ENCODE data around the gene SIPA1L3.
A peak's percentile ranks its signal among the peaks of the same experiment; 100 is the strongest.
"Not testable (repeated sequence)": the region's sequence is repeated elsewhere in the genome, so short reads cannot be mapped to it uniquely, and the experiment has no call there.

The SIPA1L3 gene, protein sequence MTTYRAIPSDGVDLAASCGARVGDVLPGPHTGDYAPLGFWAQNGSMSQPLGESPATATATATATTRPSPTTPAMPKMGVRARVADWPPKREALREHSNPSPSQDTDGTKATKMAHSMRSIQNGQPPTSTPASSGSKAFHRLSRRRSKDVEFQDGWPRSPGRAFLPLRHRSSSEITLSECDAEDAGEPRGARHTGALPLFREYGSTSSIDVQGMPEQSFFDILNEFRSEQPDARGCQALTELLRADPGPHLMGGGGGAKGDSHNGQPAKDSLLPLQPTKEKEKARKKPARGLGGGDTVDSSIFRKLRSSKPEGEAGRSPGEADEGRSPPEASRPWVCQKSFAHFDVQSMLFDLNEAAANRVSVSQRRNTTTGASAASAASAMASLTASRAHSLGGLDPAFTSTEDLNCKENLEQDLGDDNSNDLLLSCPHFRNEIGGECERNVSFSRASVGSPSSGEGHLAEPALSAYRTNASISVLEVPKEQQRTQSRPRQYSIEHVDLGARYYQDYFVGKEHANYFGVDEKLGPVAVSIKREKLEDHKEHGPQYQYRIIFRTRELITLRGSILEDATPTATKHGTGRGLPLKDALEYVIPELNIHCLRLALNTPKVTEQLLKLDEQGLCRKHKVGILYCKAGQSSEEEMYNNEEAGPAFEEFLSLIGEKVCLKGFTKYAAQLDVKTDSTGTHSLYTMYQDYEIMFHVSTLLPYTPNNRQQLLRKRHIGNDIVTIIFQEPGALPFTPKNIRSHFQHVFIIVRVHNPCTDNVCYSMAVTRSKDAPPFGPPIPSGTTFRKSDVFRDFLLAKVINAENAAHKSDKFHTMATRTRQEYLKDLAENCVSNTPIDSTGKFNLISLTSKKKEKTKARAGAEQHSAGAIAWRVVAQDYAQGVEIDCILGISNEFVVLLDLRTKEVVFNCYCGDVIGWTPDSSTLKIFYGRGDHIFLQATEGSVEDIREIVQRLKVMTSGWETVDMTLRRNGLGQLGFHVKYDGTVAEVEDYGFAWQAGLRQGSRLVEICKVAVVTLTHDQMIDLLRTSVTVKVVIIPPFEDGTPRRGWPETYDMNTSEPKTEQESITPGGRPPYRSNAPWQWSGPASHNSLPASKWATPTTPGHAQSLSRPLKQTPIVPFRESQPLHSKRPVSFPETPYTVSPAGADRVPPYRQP (N-terminal part only)

DNA sequence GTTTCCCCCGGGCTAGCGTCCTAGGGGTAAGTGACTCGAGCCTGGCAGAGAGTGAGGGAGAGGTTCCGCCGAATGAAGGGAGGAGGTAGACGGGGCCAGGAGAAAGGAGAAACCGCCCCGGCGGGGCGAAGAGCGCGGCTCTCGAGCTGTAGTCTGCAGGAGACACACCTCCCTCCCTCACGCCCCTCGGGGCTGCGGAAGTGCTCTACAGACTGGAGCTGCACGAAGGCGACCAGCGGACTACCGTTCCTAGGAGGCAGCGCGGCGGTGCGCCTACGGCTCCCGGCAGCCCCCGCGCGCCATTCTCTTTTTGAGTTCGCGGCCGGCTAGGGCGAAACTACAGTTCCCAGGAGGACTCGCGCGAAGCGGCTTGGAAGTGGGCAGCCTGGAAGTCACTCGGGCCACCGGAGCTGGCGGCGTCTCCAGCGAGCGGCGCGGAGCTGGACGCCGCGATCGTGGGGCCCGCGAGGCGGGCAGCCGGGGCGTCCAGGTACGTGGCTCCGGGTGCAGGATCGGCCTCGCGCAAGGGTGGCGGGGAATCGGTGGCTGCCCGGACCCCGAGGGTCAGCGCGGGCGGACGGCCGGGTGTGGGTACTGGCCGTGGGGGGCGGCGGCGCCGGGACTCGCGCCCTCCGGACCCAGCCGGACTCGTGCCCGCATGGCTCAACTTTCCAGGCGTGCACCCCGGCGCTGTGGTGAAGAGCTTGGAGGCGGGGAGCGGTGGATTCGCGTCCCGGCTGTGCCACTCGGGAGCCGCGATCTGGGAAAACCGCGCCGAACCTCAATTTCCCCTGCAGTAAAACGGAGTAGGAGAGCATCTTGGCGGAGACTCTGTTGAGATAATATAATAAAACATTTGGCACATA lies at the start of gene SIPA1L3:
TSS of gene SIPA1L3 (plus strand) at position 340 of the 866 bp plus-strand sequence. CDS start 174,358 bp downstream, outside the sequence.
- DNase-seq (peak; percentile 92), ATAC-seq (peak; percentile 99)

DNA sequence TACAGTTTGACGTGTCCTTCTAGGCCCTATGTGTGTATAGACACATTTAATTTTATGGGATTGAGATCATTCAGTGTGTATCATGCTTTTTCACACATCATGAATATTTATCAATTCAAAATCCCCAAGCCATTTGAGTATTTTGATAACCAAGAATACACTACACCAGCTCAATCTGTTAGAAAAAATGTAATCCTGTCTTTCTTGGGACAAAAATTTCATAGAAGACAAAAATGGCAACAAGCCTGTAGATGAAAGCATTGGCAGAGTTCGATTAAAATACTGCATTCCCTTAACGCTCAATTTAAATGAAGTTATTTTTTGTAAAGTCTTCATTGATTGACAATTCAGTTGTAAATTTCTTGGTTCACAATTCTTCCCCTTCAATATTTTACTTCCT lies 42.5 kb upstream of the SIPA1L3 start:
- ATAC-seq (no peak), DNase-seq (no peak)

DNA sequence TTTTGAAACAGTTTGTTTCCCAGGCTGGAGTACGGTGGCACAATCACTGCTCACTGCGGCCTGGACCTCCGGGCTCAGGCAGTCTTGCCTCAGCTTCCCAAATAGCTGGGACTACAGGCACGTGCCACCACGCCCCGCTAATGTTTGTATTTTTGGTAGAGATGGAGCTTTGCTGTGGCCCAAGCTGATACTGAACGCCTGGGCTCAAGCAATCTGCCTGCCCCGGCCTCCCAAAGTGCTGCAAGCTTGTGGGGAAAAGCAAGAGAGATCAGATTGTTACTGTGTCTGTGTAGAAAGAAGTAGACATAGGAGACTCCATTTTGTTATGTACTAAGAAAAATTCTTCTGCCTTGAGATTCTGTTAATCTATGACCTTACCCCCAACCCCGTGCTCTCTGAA lies 41.1 kb upstream of the SIPA1L3 start:
- not testable (repeated sequence) for ATAC-seq, DNase-seq

DNA sequence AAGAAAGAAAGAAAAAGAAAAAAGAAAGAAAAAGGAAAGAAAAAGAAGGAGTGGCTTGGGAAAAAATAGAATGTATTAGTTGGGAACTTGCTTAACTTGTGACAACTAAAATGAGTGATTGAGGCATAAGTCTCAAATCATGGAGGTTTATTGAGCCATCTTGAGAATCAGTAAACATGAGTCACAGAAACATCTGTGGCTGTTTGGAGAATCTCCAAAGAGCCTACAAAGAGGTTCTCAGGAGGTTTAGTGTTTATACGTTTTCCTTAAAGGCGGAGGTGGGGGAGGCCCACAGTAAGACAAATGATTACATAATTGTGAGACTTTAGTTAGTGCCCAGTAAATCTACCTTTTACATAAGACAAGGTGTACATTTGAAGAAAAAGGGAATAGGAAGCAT lies 39.2 kb upstream of the SIPA1L3 start:
- DNase-seq (no peak), ATAC-seq (no peak)

DNA sequence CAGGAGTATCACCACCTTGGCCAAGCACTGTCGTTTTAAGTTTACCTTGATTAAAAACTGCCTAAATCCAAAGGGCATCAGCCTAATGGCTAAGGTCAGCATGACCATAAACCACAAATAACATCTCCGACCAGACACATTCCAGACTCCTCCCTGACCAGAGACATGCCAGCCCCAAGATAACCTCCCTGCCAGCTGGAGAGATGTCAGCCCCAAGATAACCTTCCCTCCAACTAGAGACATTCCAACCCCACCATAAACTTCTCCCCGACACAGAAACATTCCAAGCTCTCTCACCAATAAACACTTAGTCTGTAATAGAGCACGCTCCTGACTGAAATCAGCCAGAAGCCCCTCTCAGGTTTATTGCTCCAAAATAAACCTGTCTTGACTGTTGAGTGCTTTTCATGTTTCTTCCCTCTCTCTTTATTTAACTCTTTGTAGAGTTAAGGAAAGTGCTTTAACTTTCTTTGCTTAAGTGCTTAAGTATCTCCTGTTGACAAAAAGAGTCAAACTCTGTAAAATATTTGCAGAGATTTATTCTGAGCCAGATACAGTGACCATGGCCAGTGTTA lies 37.2 kb upstream of the SIPA1L3 start:
- ATAC-seq = no peak
- DNase-seq = no peak

DNA sequence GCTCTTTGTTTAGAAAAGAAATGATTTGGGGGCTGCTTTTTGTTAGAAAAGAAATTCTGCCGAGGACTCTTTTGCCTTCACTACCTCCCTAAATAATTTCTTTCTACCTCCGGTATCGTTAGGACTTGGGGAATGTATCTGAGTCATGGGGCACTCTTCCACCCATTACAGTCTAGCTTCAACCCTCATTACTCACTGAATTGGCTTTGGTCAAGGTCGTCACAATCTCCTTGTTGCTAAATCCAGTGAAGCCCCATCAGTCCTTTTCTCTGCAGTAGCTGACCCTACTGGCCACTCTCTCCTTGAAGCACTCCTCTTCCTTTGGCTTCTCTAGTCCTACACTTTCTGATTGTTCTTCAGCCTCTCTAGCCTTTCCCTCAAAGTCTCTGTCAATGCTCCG lies 34.6 kb upstream of the SIPA1L3 start:
- ATAC-seq = no peak

DNA sequence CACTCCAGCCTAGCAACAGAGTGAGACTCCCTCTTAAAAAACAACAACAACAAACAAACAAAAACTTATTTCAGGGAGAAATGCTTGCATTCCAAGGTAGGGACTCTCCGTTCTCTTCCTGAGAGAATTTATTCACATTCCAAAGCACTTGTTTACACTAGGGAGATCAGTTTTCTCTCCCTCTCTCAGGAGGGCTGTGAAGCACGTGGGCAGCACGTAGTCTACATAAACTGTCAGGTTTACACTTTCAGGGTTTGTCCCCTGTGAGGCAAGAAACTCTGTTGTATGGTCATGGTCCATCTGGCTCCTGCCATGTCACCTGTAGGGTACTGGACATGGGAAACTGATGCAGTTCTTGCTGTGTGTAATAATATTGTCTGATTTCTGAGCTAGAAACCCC lies 32.2 kb upstream of the SIPA1L3 start:
- no peak for ATAC-seq
- DNase-seq = no peak

More for the DNA sequence above, 34.6 kb upstream of the SIPA1L3 start:
- DNase-seq = no peak

DNA sequence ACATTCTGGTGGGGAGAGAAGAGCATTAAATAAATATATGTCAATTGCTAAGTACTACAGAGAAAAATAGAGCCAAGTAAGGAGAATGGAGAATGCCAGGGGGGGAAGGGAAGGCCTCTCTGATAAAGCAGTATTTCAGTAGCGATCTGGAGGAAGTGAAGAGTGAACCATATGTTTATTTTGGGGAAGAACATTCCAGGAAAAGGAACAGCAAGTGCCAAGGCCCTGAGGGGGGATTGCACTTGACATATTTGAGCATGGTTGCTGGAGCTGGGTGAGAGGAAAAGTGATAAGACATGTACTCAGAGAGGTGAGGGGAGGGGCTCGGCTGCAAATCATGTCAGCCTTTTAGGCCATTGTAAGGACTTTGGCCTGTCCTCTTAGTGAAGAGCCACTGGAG lies 31.0 kb upstream of the SIPA1L3 start:
- DNase-seq = no peak
- ATAC-seq = no peak

DNA sequence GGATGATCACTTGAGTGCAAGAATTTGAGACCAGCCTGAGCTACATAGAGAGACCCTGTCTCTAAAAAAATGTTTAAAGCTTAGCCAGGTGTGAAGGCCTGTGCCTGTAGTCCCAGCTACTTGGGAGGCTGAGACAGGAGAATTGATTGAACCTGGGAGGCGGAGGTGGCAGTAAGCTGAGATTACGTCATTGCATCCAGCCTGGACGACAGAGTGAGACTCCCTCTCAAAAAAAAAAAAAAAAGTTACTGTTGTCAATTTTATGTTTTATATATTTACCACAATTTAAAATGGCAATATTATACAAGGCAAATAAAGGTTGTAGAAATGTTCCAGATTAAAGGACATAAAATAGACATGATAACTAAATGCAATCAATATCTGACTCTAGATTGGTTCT lies 29.9 kb upstream of the SIPA1L3 start:
- ATAC-seq (no peak), DNase-seq (no peak)

DNA sequence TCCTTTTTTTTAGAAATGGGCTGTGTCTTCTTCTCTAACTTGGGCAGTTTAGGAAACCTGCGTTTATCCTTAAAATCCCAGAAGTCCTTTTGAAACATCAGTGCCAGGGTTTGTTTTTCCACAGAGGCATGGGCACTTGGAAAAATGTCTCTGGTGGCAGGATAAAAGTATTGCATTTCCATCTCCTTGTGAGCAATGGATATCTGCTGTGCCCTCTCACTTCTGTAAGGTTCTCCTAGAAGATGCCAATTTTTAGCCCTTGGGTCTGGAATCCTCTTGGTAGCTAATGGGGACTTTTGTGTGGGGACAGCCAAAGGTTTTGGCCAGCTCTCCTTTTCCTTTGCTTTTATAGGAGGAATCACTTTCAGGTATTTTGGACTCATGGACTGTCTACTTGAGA lies 21.6 kb upstream of the SIPA1L3 start:
- DNase-seq = no peak
- no peak for ATAC-seq

DNA sequence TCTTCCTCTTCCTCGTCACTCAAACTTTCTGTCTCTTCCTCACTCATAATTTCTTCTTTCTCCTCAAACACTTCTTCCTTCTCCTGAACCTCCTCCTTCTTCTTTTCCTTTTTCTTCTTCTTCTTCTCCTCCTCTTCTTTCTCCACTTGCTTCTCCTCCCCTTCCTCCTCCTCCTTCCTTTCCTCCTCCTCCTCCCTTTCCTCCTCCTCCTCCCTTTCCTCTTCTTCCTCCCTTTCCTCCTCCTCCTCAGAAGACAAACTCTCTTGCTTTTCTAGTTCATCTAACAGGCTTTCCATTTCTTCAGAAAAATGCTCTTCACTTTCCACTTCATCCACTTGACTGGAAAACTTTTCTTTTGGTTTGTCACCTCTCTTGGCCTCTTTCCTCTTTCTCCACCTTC lies 20.4 kb upstream of the SIPA1L3 start:
- ATAC-seq = no peak

DNA sequence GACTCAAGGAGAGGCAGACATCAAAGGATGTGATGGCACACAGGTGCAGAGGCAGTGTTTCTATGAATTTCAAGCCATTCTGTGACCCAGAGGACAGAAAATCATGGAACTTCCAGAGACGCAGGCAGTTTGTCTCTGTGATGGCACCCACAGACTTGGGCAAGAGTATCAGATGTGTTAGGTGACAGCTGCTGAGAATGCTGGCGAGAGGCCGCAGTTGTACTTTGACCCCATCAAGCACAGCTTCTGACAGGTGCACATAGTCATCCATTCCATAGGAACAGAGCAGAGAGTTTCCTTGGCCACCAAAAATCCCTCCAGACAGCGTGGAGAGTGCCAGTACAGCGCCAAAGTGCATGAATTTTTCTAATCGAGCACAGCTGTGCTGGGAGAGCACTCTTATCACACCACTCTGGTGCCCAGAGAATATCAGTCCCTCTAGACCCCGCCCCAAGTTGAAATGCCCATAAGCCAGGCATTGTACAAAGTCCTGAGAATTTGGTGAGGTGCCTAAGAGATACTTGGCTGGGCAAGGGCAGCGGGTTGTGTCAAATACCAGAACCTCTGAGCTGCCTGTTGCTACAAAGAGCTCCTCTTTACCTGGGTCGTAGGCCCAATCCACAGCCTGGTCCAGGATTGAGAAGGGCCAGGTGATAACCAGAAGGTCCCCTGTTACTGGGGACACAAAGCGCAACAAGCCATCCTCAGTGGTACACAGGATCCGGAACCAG lies 13.0 kb upstream of the SIPA1L3 start:
- no peak for DNase-seq
- no peak for ATAC-seq

More for the DNA sequence above, 20.4 kb upstream of the SIPA1L3 start:
- DNase-seq = no peak

DNA sequence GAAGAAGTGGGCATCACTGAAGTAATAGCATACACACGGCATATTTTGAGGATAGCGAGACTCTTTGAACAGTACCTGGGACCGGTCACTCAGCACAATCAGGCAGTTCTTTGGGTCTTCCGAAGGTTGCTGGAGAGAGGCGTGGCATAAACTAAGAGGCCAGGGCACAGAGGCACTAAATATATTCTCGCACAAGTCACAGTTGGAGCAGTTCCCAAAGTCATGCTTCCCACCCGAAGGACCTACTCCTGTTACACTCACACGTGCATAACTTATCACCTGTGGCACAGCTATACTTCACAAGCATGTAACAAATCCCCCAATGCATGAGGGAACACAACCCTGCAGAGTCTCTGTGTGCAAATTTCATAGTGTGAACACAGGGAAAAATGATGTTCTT lies 10.8 kb upstream of the SIPA1L3 start:
- no peak for DNase-seq
- no peak for ATAC-seq

DNA sequence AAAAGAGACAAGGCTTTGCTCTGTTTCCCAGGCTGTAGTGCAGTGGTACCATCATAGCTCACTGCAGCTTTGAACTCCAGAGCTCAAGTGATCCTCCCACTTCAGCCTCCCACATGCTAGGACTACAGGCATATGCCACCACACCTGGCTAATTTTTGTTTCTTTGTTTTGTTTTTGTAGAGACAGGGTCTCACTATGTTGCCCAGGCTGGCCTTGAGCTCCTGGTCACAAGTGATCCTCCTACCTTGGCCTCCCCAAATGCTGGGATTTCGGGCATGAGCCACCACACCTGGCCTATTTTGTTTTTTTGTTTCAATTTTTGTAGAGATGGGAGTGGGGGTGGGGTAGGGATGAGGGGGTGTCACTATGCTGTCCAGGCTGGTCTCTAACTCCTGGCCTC lies 7.6 kb upstream of the SIPA1L3 start:
- DNase-seq = no peak
- ATAC-seq = no peak

DNA sequence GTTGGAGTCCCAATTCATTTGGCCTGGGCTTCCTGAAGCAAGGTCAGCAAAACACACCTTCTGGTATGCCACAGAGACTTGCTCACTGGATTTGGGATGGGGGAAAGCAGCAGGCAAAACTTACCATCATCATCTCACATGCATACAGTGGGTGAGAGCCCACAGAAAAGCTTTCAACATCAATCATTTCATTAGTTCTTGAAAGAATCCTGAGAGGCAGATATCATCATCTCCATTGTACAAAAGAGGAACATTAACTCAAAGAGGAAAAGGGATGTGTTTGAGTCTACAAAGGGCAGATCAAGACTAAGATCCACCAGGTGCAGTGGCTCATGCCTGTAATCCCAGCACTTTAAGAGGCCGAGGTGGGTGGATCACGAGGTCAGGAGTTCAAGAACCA lies 7.0 kb upstream of the SIPA1L3 start:
- DNase-seq (no peak), ATAC-seq (no peak)

DNA sequence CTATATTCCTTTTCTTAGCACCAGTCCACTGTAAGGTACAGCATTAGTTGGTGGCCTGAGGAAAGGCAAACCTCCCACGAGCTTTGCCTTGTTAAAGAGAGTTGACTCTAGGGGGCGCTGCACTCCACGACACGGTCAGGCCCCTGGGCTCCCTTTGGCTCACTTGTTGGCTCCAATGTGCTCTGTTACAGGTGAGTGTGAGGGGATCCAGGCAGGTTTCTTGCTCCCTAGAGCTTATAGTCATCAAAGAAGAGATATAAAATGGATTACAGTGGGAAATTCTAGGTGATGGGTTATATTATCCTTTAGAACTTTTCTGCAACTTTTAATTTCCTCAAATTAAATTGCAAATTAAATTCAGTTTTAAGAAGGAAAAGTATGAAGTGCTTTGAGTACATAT lies 4.3 kb upstream of the SIPA1L3 start:
- ATAC-seq (peak; percentile 16), DNase-seq (peak; percentile 88)

DNA sequence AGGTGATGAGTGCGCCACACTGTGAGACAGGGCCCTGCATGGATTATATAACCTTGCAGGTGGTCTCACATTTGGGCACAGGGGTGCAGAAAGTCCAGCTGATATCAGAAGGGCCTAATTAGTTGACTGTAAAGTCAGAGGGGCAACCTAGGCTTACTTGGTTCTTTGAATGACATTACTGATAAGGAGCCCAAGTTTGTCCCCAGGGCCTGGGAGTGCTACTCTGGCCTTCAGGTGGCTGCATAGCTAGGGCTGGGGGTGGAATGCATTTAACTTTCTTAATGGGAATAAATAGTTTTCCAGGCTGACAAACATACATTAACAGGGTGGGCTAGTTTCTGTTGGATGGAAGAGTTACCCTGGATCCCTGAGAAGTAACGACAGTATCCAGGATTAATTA lies 3.9 kb upstream of the SIPA1L3 start:
- ATAC-seq = no peak
- no peak for DNase-seq

DNA sequence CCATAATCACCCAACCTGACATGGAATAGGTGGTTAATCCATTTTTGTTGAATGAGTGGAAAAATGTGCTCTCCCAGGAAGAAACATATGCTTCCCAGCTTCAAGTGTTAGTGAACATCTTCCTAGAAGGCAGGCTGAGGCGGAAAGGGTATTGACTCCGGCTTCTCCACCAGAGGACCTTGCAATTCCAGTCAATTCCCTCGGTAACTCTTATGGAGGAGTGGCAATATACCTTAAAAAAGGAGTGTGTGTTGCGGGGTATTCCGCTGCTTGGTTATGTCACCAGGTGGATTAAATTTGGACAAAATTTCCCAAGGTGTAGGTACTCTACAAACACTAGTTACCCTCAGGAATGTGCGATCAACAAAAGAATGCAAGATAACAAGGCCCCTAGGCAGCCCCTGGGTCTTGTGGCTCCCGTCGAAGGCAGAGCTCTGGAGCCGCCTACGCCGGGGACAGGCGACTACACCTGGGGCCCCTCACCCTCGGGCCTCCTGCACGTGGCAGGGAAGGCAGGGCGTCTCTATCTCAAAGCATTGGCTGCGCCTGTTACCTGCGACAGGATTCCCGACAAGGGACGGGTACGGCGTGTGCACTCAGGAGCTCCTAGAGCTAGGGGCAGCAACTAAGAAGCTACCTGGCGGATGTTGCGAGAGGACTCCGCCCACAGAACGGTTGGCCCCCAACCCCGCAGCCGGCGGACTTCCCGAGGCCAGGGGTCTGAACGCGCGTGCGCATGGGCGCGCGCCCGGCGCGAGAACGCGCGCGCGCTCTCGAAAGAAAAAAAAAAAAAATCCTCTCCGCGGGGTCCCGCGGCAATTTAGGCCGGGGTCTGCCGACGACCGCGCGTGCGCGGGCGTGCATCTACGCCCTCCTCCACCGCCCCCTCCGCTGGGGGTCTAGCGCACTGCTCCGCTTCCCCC lies 801 bp upstream of the SIPA1L3 start, which contains the start of gene WDR87:
TSS of gene WDR87 (minus strand) at position 649 of the 923 bp plus-strand sequence. CDS start 8,355 bp downstream, outside the sequence.
- ATAC-seq (peak; percentile 9), DNase-seq (peak; percentile 50)

DNA sequence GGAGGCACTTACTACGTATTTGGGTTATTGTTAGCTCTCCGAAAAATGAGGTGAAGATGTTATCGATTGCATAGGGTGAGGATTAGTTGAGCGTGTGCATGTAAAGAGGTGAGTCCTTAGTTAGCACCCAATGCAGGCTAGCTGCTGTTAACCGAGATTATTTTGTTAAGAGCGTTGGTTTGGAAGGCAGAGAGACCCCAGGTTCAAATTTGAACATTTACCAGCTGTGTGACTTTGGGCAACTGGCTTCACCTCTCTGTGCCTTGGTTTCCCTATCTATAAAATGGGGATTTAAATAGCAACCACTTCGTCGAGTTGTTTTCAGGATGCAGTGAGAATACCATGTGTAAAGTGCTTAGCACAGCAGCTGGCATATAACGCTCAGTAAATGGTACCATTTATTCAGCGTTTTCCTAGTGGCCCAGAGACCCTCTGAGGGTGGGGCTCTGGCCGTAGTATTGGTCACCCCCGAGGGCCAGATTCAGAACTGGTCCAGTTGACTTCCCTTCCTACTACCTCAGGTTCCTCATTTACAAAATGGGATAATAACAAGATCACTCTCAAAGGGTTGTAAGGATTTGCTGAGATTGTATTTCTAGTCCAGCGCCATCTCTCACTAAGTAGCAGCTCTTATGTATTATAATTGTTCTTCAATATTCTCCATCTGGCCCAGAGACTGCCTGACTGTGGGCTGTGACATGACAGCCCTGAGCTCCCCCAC lies 887 bp downstream of the SIPA1L3 start:
- DNase-seq (no peak), ATAC-seq (no peak)
